HepG2 (cell line): ENCODE results near the gene DIP2C. TPM values are rescaled to one million over a fixed set of nuclear protein-coding genes. Genes with fewer than 3 reads are reported as not detected.

ENCODE experiments used
- ATAC-seq: fragments of 200-7000 bp; cut with Tn5 transposase; 3 replicates; pipeline ENCODE4 v1.9.1; 2020; ENCODE audit warnings: mild to moderate bottlenecking, moderate library complexity
- BruUV-seq: library from RNA; stranded (reverse); fragments of 400-500 nt; replicated peaks from 2 replicates; lab custom pipeline; 2021; lab: Mats Ljungman, UMichigan
- CTCF ChIA-PET: fragments of 300-600 bp; formaldehyde crosslinking; extraction: SDS; loops from one replicate; lab custom pipeline; 2021; ENCODE audit warnings: low total read pairs, inconsistent platforms, low intra/inter-chr PET ratio; lab: Yijun Ruan, JAX
- POLR2A ChIA-PET: fragments of 350-600 bp; sonication (Branson Sonifier 250); formaldehyde crosslinking; loops from one replicate; lab custom pipeline; 2020; ENCODE audit warnings: antibody characterized with exemption, inconsistent platforms; lab: Yijun Ruan, JAX
- DNase-seq: peaks from one replicate; pipeline ENCODE4 v3.0.0-alpha.2; 2015; ENCODE audit warnings: low spot score
- FAIRE-seq: peaks from 3 replicates; lab custom pipeline; 2011; peaks lifted over from hg19 to GRCh38; lab: Jason Lieb, UNC
- H2AFZ ChIP-seq: one replicate; pipeline ENCODE4 v1.6.1; 2011; ENCODE audit warnings: low read length, inconsistent platforms
- H3K27ac ChIP-seq: fragments of 300-600 bp; 3 replicates; pipeline ENCODE4 v1.8.0; 2011; ENCODE audit warnings: mixed run types, mild to moderate bottlenecking, mixed read lengths, low read length, inconsistent platforms; ENCODE audit not compliant: insufficient read depth; ENCODE audit errors: extremely low read length
- H3K27me3 ChIP-seq, 2 experiments: fragments of 200-600 bp in 1 of 2; 2 replicates in 1 of 2; 3 replicates in 1 of 2; pipeline versions ENCODE4 v1.6.0 to v1.8.0; 2011; ENCODE audit warnings: low read length in 2 of 2, mild to moderate bottlenecking in 2 of 2, moderate library complexity in 2 of 2, inconsistent platforms in 1 of 2; ENCODE audit not compliant: insufficient read depth in 2 of 2, control insufficient read depth in 1 of 2
- H3K36me3 ChIP-seq, 2 experiments: fragments of 200-600 bp in 1 of 2; replicated peaks in 1 of 2; 2 replicates in 1 of 2; 3 replicates in 1 of 2; pipeline versions ENCODE4 v1.5.1 to v1.8.0; 2011; ENCODE audit warnings: low read length in 2 of 2, inconsistent platforms in 1 of 2; ENCODE audit not compliant: insufficient read depth in 2 of 2, control insufficient read depth in 1 of 2
- H3K4me1 ChIP-seq: 2 replicates; pipeline ENCODE4 v1.5.1; 2012; ENCODE audit warnings: low read length, inconsistent platforms; ENCODE audit not compliant: insufficient read depth
- H3K4me2 ChIP-seq: 2 replicates; pipeline ENCODE4 v1.6.0; 2011; ENCODE audit warnings: low read depth, low read length, inconsistent platforms
- H3K4me3 ChIP-seq, 3 experiments: fragments of 200-600 bp in 1 of 3; sonication (generic), shearing (Covaris generic) in 1 of 3; replicated peaks in 1 of 3; 2 replicates each; pipeline ENCODE4 v1.5.1; 2011 to 2016; ENCODE audit warnings: low read length in 3 of 3, inconsistent platforms in 2 of 3, low read depth in 2 of 3, mild to moderate bottlenecking in 2 of 3, control low read depth in 1 of 3, mixed read lengths in 1 of 3; ENCODE audit not compliant: insufficient read depth in 1 of 3
- H3K79me2 ChIP-seq: one replicate; pipeline ENCODE4 v1.6.1; 2011; ENCODE audit warnings: low read length, inconsistent platforms; ENCODE audit not compliant: insufficient read depth
- H3K9ac ChIP-seq: 2 replicates; pipeline ENCODE4 v1.6.0; 2011; ENCODE audit warnings: mild to moderate bottlenecking, low read depth, low read length, inconsistent platforms; ENCODE audit not compliant: insufficient read depth
- H3K9me3 ChIP-seq: 2 replicates; pipeline ENCODE4 v1.5.1; 2012; ENCODE audit warnings: mild to moderate bottlenecking, low read length
- H4K20me1 ChIP-seq: 2 replicates; pipeline ENCODE4 v1.6.0; 2011; ENCODE audit warnings: inconsistent platforms, mild to moderate bottlenecking, low read length, moderate library complexity; ENCODE audit not compliant: insufficient read depth
- MAFF ChIP-seq: IDR thresholded peaks from 2 replicates; pipeline ENCODE4 v1.6.1; 2011; ENCODE audit warnings: low read depth, low read length, improper control_type of control experiment
- MAFK ChIP-seq, 2 experiments: IDR thresholded peaks in 1 of 2; conservative IDR thresholded peaks in 1 of 2; 2 replicates each; pipeline ENCODE4 v1.6.1; 2011; ENCODE audit warnings: improper control_type of control experiment in 2 of 2, low read length in 2 of 2
- MLXIP ChIP-seq: sonication (generic); formaldehyde crosslinking; IDR thresholded peaks from 2 replicates; pipeline ENCODE4 v1.9.0; 2021; ENCODE audit warnings: missing genetic modification reagents, borderline replicate concordance
- ZBTB8A ChIP-seq: sonication (generic); formaldehyde crosslinking; IDR thresholded peaks from 2 replicates; pipeline ENCODE4 v1.4.0; 2020; ENCODE audit warnings: mild to moderate bottlenecking, low read depth, missing genetic modification reagents, borderline replicate concordance
- ZNF33A ChIP-seq: sonication (generic); formaldehyde crosslinking; IDR thresholded peaks from 2 replicates; pipeline ENCODE4 v1.5.1; 2020; ENCODE audit warnings: missing genetic modification reagents, mild to moderate bottlenecking, moderate library complexity, borderline replicate concordance
- WGBS: methylation state at CpG from one replicate; pipeline ENCODE4 v1.1.6; 2017; ENCODE audit warnings: low lambda C conversion rate; 5-methylcytosine and 5-hydroxymethylcytosine counted together
- in situ Hi-C: cut with HindIII; loops from 2 replicates; pipeline ENCODE4 v1.10.0; 2017; ENCODE audit warnings: low pct_unique_long_range_greater_than_20kb; ENCODE audit not compliant: extremely low pct_ligation_motif_present
- intact Hi-C: fragments of 100-400 bp; cut with micrococcal nuclease; formaldehyde crosslinking; loops from one replicate; pipeline ENCODE4 v1.10.0; 2022; ENCODE audit not compliant: unreplicated experiment
- polyA plus RNA-seq, 8 experiments: library from polyadenylated mRNA; depleted of rRNA in 3 of 8; stranded (reverse) in 7 of 8; unstranded in 1 of 8; fragments of >200 nt; fragmentation: Illumina TruSeq in 4 of 8; extraction: Trizol in 4 of 8; gene quantifications; 2 replicates each; pipeline versions ENCODE4 v1.2.1 to v1.2.3, GENCODE V29; 2011 to 2016; ENCODE audit warnings: low read depth in 4 of 8, missing spikeins in 1 of 8, mixed read lengths in 1 of 8; ENCODE audit not compliant: insufficient read depth in 1 of 8
- total RNA-seq, 5 experiments: library from RNA; depleted of rRNA; stranded (reverse); fragments of >200 nt; fragmentation: Illumina TruSeq; extraction: Trizol; gene quantifications; 2 replicates each; pipeline ENCODE4 v1.2.3, GENCODE V29; 2016; ENCODE audit warnings: low read depth in 1 of 5

DIP2C gene
- total and polyA plus RNA-seq, 2 of the 13 experiments (the other 11 are each of a cell fraction or from before 2014, with no cell fraction given), result 2.2 to 2.7 TPM

- ChIA-PET CTCF (no interaction called here), POLR2A (no interaction called here)
- Histone ChIP-seq H3K9ac (no peak overlapping the region), H3K4me3 (no peak overlapping the region), H3K36me3 (peaks cover 0 to 3% of the 10 kb centered on the region in 2 experiments; a peak in 2 of 5 replicates), H3K4me1 (no peaks in the 10 kb centered on the region), H3K9me3 (no peaks in the 10 kb centered on the region), H2AFZ (no peak overlapping the region), H3K27me3 (no peaks in the 10 kb centered on the region; a peak in 1 of 5 replicates), H3K27ac (no peak overlapping the region), H3K4me2 (no peak overlapping the region), H3K79me2 (no peaks in the 10 kb centered on the region), H4K20me1 (no peaks in the 10 kb centered on the region)
- intact Hi-C loops, result no loop called here
- BruUV-seq, result no TSS peak
- in situ Hi-C loops, result no loop called here
- ATAC-seq (no peak), DNase-seq (no peak), FAIRE-seq (no peak)
- TF ChIP-seq ZBTB8A (CRISPR knock-in tag), result no peak
- no peak for TF ChIP-seq ZNF33A (CRISPR knock-in tag)
- 94% methylated on average over 14 of the region's 16 CpGs for WGBS
Measured at GRCh38 chr10:273088-273487, 416.4 kb downstream of the DIP2C start.

GRCh38 chr10:271722-272121 lies 417.7 kb downstream of the DIP2C start:
- Histone ChIP-seq H3K9me3 (no peaks in the 10 kb centered on the region), H3K4me3 (no peak overlapping the region), H4K20me1 (no peaks in the 10 kb centered on the region), H2AFZ (no peak overlapping the region), H3K4me1 (no peaks in the 10 kb centered on the region), H3K27me3 (no peaks in the 10 kb centered on the region; a peak in 2 of 5 replicates), H3K4me2 (no peak overlapping the region), H3K9ac (no peak overlapping the region), H3K79me2 (no peaks in the 10 kb centered on the region), H3K27ac (no peak overlapping the region), H3K36me3 (no peaks in the 10 kb centered on the region; a peak in 1 of 5 replicates)
- intact Hi-C loops, result no loop called here
- WGBS, result 92% methylated on average over 6 of the region's 6 CpGs
- no peak for DNase-seq
- no peak for FAIRE-seq
- ChIA-PET POLR2A (no interaction called here), CTCF (no interaction called here)
- in situ Hi-C loops, result no loop called here
- BruUV-seq, result no TSS peak
- TF ChIP-seq MLXIP (CRISPR knock-in tag) (no peak), MAFK (conservative IDR thresholded peaks at IDR 0.05 in 1 of 2, IDR thresholded peaks at IDR 0.05 in 1 of 2; ENCODE audit: low read length in 2 of 2) (peak; percentile 87 to 92), MAFF (peak; percentile 85)
- ATAC-seq, result no peak
